Medulla oblongata (tissue), 1 donor: ENCODE data around the gene CCNY.
"Not testable (repeated sequence)": the region's sequence is repeated elsewhere in the genome, so short reads cannot be mapped to it uniquely, and the experiment has no call there.

Source experiments
- DNase-seq: peaks from one replicate; pipeline ENCODE4 v3.0.0-alpha.2; 2015; ENCODE audit errors: extremely low spot score

Gene CCNY

DNA sequence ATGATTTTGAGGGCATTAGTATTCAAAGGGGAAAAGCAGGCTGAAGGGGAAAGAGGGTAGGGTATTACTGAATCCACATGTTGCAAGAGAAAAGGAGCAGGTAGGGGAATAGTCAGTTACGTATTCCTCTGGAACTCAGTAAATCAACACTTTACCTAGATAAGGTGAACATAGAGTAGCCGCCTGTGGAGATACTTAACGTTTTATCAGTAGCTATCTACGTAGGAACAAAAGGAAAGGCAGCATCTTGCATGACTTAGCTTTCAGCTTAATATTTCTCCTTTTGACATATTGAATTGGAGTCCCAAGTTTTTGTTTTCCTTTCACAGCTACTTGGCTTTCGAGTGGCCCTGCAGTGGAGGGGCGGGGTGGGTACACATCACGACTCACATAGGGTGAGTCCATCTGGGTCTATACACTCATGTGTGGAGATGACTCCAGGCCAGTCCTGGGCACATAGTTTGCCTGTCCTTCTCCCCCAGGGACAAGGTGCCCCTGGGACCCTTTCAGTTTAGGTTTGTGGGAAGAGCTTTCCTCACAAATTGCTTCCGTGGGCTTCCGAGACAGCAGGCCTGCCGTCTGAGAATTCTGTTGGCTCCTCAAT, 48.1 kb downstream of the CCNY start:
- DNase-seq, result no peak

DNA sequence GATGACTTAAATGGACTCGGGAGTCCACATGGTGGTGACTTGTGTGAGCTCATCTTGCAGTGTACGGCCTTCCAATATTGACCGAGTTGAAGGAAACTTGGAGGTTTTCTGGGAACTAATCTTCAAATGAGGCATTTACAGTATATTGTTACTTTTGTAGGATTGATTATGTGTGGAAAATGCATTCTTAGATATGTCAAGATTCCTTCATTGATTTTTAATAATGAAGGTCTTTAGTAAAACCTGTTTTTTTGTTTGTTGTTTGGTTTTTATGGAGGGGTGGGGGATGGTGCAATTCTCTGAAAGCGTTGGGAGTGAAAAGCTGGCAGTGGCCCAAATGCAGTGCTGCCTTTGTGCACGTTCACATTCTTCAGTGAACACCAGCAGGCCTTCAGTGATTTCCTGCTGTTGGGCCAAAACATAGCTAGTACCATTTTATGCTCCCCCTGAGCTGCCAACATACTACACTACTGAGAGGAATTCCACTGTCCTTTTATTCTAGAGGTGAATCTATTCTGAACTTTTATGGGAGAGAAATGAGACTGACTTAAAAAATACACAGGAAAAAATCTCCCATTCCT, 50.4 kb downstream of the CCNY start:
- DNase-seq, result no peak

DNA sequence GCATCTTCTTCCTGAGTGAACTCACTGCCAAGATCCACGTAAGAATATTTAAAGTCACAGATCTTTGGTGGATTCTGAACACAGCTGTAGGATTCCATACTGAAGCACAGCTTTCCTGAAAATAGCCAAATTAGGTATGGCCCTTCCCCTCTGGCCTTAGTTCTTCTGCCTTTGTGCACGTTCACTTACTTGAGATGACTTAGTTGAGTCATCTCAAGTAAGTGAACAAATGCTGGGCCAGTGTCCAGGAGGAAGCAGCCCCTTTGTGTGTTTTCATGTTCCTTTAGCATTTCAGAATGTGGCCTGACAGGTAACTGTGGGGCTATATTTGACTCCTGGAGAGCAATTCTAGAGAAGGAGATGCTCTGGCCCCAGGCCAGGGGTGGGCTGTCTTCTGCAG, 51.5 kb downstream of the CCNY start:
- no peak for DNase-seq

DNA sequence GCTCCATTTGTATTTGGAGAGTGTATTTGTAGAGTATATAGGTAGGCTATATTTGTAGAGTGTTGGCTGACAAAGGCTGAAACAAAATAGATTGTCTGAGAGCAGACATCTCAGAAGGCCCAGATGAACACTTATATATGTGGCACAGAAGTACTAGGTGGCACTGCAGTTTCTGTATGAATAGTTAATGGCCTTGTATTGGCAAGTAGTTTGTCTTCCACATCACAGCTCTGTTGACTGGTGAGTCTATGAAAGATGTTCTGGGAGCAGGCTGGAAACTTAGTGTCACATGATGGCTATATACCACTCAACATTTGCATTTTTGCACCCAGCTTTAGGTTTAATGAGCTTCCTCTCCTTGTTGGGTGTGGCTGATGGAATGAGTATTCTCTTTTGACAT, 51.9 kb downstream of the CCNY start:
- no peak for DNase-seq

DNA sequence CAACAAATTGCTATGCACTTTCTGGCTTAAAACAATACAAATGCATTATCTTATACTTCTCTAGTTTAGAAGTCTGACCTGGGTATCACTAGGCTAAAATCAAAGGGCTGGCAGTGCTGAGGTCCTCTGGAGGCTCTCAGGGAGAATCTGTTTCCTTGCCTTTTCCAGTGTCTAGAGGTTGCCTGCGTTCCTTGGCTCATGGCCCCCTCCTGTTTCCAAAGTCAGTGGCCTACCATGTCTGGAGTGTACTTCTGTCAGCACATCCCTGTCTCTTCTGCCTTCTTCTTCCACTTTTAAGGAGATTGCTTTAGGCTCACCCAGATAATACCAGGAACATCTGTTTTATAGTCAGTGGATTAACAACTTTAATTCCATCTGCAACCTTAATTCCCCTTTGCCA, 52.4 kb downstream of the CCNY start:
- no peak for DNase-seq

DNA sequence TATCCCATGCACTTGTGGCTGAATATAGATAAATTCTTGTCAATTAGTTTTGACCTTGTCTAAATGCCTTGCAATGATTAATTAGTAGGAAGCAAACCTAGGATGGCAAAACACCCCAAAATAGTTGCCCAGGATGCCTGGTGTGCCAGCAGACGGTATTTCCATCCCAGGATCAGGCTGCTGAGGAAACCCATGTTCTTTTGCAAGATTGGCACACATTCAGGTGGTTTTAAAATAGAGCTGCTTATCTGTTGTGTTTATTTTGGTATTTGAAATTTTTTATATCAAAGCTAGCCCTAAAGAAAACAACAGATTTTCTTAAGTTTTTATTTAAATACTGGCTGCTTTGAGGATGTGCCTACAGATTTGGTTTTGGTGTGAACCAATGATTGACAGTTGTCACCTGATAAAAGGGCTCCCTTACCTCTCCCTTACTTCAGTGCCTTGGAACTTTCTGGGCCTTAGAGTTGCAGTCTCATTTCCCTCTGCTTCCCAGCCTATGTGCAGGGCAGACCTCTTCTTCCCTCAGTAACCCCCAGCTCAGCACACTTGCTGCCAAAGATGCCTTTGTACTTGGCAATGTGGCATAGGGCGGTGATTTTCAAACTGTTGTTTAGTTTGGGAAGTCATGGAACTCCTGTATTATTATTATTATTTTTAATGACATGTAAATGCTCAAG, 54.0 kb downstream of the CCNY start:
- DNase-seq, result no peak

DNA sequence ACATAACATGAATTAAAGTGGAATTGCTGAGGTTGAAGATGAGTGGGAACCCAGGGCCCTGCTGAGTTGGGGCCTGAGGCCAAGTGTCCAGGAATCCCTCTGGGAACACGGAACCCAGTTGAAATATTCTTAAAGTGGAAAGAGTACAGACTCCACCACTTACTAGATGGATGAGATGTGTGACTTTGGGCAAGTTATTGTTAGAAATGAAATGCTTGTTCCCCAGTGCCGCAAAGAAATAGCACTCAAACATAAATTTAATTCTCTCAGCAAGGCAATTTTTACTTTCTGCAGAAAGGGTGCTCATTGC, 54.5 kb downstream of the CCNY start:
- no peak for DNase-seq

DNA sequence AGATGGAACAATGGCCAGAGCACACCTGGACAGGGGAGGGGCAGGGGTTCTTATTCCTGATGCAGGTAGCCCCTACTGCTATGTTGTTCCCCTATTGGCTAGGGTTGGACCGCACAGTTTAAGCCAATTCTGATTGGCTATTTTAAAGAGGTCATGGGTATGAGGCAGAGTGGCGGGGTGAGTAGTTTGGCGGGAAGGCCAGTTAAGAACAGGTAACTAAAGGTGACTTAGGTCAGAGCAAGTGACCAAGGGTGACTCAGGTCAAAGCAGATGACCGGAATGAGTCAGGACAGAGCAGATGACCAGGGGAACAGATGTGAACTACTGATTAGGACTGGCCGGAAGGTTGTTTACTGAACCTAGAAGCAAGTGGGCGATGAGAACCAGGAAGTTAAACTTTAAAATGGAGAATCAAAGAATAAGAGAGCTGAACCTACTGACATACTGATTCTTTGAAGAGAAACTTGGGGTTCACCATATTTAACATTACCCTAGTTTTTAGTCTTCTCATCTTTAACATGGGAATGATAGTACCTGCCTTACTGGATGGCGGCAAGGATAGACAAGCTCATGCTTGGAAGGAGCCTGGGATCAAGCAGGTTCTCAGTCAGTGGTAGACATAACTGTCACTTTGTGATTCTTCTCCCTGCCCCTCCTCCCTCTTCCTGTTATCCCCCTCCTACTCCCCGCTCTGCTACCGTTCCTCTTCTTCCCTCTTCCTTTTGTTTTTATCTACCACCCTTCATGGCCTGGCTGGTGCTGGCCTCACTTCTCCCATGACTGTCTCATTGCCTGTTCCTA, 55.0 kb downstream of the CCNY start:
- DNase-seq, result no peak

DNA sequence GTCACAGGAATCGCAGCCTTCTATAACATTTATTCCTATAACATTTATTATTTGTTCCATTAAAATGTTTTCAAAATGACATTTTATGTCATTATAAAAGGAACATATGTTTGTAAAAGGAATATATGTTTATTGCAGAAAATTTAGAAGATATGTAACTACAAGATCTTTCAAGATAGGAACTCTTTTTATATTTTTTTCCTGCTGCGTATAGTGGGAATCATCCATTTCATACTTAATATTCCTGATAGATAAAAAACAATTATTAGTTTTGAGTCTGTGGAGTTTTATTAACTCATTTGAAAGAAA, 55.6 kb downstream of the CCNY start:
- DNase-seq, result no peak

DNA sequence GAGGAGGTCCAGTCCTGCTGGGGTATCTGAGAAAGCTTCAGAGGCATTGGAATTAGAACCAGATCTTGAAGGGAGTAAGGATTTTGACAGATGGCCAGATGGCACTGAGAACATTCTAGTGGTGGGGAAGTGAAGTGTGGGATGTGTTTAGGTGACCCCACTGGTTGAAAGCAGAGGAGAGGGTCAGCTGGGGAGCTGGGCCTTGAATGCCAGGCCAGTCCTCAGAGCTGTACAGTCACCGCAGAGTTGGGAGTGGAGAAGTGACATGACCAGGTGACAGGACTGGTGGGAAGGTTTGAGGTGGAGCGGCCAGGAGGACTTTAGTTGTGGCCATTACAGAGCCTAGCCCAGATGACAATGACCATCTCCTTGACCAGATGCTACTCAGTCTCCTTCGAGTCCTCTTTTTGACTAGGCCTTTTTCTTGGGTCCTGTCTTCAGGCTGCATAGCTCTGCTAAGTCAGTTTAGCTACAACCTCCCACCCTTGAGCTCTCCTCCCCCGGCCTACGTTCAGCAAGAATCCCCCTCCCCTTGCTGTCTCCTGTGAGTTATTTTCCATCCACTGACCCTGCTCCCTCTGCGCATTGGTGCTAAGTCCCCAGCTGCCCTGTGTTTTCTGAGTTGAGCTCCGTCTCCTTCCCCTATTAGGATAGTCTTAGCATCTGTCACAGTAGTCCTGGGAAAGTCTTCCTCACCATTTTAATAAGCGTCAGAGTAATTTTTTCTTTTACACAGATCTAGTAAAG, 56.3 kb downstream of the CCNY start:
- no peak for DNase-seq

DNA sequence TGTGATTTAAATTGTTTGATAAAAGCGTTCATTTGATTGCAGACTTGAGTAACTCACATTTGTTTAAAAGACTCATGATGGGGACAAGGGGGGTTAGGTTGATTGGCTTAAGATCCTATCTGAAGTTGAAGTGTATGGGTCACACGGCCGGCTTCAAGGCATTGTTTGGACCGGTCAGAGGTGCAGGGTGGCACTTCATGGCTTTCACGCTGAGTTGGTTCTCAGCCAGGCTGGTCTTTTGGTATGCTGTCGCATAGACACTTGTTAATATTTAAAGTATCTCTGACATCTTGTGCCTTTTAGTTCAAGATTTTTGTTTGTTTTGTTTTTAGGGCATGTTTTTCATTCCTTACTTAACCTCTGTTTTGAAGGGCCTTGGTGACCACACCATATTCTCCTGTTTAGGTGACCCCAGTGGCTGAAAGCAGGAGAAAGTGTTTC, 58.1 kb downstream of the CCNY start:
- no peak for DNase-seq

DNA sequence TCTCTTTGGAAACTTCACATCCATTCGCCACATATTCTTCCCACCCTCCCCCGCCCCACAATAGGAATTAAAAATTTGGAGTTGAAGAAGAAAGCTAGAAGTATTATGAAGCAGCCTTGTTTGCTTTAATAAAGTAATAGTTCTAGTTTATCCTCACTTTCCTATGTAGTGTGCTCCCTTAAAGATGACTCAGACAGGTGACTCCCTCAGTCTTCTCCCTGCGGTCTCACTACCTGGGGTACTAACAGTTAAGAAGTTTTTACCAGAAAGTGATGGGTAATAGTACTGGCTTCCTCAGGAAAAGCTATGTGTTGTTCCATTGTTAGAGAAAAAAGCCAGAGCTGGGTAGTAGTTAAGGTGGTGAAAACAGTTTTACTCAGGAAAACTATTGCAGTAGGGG, 58.6 kb downstream of the CCNY start:
- DNase-seq, result no peak

DNA sequence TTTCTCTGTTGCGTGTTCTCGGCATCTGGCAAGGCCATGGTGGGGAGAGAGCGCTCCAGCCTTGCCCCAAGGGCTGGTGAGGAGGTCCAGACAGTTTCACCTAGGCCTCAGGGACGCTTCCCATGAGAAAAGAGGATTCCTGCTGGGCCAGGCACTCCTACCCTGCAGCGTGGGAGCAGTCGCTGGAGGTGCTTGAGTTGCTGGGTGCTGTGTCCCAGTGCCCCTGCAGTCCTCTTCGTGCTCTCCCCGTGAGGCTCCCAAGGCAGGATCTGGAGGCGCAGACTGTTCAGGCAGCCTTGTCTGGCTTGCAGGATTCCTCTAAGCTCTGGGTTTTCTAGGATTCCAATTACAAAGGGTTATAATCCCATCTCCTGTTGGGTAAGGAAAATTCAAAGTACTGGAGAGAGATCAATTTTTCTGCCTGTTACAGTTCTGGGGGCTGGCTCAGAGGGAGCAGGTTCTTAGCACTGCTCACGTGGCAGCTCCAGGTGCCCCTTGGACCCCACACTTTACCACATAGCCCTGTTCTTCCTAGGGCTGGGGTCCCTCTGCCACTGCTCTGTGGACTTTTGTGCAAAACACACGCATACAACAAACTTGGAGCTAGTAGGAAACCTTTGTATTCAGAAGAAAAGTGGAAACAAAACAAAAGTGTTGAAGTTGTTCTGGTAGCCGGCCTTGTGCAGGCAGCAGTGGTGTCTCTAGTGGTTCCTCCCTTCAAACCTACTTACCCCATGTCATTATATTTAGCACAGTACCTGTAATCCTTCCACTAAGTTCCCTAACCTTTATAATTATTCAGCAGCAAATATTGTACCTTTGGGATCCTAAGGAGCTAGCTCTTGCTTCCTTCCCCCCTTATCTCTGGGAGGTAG, 60.5 kb downstream of the CCNY start:
- DNase-seq, result no peak

DNA sequence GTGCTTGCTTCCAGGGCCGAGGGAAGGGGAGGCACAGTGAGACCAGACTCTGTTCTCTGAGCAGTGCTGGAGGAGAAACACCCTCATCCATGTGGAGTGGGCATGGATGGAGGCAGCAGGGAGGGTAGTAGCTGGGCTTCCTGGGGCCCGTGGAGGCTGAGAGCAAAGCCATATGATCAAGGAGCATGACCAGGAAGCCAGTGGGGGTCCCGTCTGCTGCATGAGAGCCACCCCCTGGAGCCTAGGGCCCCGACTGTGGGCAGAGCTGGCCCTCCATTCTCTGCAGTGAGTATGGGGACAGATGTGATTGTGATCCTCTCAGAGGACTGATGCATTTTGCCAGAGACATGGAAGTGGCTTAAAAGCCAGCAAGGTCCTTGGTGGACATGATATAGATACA, 61.6 kb downstream of the CCNY start:
- no peak for DNase-seq

DNA sequence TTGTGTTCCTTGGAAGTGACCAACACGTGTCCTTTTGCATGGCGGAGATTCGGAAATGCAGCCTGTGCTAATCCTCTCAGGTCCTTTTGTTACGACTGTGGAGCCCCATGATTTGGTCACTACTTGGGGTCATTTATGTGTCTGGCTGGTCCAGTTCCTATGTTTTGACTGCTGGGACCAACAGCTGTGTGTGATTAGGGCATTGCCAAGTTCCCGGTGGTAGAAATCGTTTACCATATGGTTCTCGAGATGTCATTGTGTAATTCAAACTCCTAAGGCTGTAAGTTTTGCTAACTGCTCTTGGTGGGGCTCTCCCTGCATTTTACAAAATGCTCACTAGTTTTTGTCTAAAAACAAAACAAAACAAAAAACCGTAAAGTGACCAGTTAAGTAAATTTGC, 62.0 kb downstream of the CCNY start:
- no peak for DNase-seq

DNA sequence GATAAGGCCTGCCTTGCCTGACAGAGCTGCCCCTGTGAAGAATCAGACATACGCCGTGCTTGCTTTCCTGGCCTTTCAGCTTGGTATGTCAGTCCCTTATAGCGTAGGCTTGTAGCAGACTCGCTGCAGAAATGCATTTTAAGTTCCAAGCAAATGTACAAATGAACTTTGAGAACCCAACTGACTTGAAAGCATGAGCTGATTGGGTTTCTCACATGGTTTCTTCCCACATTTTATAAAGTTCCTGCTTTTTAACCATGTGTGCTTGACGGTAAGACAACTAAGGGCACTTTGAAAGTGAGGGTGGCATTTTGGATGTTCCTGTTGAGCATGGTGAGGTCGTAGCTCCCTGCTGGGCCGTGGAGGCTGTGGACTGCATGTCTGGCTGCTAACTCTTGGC, 62.6 kb downstream of the CCNY start:
- DNase-seq, result no peak

DNA sequence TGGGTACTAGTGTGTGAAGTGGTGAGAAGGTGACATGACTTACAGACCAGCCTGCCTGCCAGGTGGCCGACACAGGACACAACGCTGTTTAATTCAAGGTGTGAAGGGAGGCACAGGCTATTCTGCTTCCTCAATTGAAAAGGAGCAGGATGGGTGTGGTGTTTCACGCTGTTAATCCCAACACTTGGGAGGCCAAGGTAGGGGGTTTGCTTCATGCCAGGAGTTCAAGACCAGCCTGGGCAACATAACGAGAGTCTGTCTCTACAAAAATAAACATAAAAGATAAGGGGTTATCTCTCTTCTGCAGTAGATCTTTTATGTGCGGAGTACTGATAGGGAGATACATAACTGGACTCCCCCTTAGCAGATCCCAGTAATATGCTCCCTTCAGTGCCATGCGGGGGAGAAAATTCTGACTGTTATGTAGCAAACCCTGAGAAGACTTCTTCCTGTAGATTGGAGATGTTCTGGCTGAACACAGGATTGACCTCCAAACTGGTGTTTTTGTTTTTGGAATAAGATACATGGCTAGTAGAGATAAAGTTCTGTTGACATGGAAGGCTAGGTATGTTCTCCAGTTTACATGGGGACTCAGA, 63.2 kb downstream of the CCNY start:
- DNase-seq, result no peak

DNA sequence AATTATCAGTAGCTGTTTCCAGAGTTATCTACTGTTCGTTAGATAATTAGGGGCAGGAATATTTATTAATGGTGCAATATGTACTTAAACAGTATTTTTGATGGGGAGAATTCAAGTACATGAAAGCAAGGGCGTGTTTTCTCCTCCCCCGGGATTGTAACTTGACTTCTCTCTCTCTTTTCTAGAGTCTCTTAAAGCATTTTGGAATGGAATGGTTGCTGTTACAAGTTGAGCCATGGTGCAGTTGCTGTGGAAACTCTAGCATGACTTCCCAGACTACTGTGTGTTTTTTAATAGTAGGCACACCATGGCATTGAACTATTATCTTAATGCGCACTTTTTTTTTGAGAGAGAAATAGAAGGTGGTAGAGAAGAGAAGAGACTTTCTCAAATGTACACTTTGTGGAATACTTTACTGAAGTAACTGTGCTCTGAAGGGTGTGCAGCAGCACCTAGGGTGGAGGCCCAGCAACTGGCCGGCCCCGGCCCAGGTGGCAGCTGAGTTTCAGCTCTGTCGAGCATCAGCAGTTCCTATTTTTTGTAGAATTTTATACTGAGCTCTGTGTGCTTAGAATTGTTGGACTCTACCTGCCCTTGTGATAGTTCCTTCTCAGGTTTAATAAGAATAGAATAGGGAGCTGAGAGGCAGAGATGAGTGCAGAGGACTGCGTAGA, 64.4 kb downstream of the CCNY start:
- no peak for DNase-seq

DNA sequence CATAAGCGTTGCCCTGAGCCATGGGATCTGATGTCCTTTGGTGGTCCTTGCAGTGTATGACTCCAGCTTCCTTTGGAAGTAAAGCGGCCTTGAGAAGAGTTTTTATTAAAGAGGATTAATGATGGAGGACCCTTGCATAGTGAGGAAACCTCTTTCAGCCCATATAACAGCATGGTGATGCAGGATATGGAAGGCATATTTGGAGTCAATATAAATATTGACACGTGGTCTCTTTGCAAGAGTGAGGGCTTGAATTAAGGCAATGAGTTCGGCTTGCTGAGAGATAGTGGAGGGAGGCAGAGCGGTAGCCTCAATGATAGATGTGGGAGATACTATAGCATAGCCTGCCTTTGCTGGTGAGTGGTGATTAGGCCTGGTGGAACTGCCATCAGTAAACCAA, 67.2 kb downstream of the CCNY start:
- not testable (repeated sequence) for DNase-seq

DNA sequence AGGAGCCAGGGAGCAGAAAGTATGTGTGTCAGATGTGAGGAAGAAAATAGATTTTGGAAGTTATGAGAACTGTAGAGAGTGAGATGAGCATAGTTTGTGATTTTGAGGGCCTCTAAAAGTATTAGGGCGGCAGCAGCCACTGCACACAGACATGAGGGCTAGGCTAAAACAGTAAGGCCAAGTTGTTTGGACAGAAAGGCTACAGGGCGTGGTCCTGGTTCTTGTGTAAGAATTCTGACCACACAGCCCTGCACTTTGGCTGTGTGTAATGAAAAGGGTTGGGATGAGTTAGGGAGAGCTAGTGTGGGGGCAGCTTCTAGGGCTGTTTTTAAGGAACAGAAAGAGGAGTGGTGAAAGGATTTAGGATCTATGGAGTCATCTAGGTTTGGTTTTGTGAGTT, 67.8 kb downstream of the CCNY start:
- DNase-seq, result not testable (repeated sequence)
